KOPT-K1 (cell line): ENCODE measurements around the gene ARVCF.

ENCODE experiments used
- H3K27ac ChIP-seq: fragments of 200-600 bp; sonication (generic); 2 replicates; pipeline ENCODE4 v1.5.1; 2016; ENCODE audit warnings: antibody characterized with exemption, mild to moderate bottlenecking, low read depth, low read length; ENCODE audit not compliant: poor library complexity, severe bottlenecking
- H3K36me3 ChIP-seq: fragments of 200-600 bp; sonication (generic); 2 replicates; pipeline ENCODE4 v1.5.1; 2017; ENCODE audit warnings: antibody characterized with exemption, mild to moderate bottlenecking, low read length, moderate library complexity; ENCODE audit not compliant: insufficient read depth
- H3K9me3 ChIP-seq: fragments of 200-600 bp; sonication (generic); 2 replicates; pipeline ENCODE4 v1.5.1; 2017; ENCODE audit warnings: antibody characterized with exemption, low read length, mild to moderate bottlenecking; ENCODE audit not compliant: insufficient read depth, poor library complexity, severe bottlenecking

Gene ARVCF

GRCh38 chr22:19986011-19986409 is 30.6 kb downstream of the ARVCF start:
- no peaks in the 10 kb centered on the region for H3K36me3 ChIP-seq
- no peaks in the 10 kb centered on the region for H3K9me3 ChIP-seq
- H3K27ac ChIP-seq = no peak overlapping the region

GRCh38 chr22:19984851-19985811 is 31.5 kb downstream of the ARVCF start:
- Histone ChIP-seq H3K9me3 (no peaks in the 10 kb centered on the region), H3K27ac (no peak overlapping the region), H3K36me3 (no peaks in the 10 kb centered on the region)

DNA sequence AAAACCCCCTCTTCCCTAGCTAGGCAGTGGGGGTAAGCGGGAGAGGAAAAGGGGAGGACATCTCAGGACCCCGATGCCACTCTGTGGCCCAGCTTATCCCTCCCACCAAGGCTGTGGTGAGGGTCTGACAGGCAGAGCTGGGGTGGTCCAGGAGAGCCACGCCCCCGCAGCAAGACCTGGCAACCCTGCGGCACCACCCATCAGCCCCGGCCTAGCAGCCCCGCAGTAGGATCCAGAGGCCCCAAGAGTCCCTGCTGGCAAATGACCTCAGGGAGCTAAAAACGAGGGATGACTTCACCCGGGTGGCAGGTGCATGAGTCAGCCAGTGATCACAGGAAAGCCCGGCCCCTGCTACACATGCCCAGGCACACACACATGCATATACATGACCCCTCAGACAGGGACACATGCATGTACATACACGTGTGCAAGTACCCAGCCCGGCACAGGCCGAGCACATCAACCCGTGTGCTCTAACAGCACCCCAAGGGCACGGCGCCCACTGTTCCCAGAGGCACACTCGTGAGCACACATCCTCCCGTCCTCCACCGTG is 32.3 kb downstream of the ARVCF start:
- Histone ChIP-seq H3K27ac (no peak overlapping the region), H3K9me3 (no peaks in the 10 kb centered on the region), H3K36me3 (no peaks in the 10 kb centered on the region)

- Histone ChIP-seq H3K9me3 (no peaks in the 10 kb centered on the region), H3K27ac (no peak overlapping the region), H3K36me3 (no peaks in the 10 kb centered on the region)
Observed at GRCh38 chr22:19983741-19984140, 32.9 kb downstream of the ARVCF start.

DNA sequence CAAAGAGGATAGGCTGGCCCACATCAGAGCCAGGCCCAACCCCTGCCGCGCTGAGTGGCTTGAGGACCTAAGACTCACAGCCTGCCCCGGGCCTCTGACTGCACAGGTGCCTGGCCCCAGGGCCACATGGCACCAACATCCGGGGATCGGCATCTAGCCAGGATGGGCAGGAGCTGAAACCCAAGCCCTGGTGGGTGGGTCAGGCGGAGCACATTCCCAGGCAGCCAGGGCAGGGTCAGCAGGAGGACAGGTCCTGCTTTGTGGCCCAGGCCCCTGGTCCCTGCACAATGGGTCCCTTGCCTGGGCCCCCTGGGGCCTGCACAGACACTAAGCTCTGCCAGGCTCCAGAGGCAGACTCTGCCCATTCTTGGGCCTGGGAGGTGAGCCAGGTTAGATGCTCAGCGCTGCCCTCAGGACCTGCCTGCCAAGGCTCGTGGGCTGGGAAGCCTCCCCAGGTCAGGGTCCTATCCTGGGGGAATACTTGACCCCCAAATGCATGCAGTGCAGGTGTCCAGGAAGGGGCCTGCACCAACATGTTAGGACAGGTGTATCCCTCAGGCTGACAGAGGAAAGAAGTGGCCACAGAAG is 33.5 kb downstream of the ARVCF start:
- Histone ChIP-seq H3K27ac (no peak overlapping the region), H3K9me3 (no peaks in the 10 kb centered on the region), H3K36me3 (no peaks in the 10 kb centered on the region)

- H3K9me3 ChIP-seq = no peaks in the 10 kb centered on the region
- H3K27ac ChIP-seq = no peak overlapping the region
- H3K36me3 ChIP-seq = no peaks in the 10 kb centered on the region
Observed at GRCh38 chr22:19981961-19982920, 34.4 kb downstream of the ARVCF start.

GRCh38 chr22:19981171-19981960 is 35.3 kb downstream of the ARVCF start:
- no peaks in the 10 kb centered on the region for H3K36me3 ChIP-seq

GRCh38 chr22:19980766-19981165 is 35.9 kb downstream of the ARVCF start:
- H3K9me3 ChIP-seq = no peaks in the 10 kb centered on the region
- H3K36me3 ChIP-seq = no peaks in the 10 kb centered on the region
- H3K27ac ChIP-seq = no peak overlapping the region

More at GRCh38 chr22:19981171-19981960, 35.3 kb downstream of the ARVCF start:
- H3K9me3 ChIP-seq = no peaks in the 10 kb centered on the region
- no peak overlapping the region for H3K27ac ChIP-seq

- Histone ChIP-seq H3K36me3 (no peaks in the 10 kb centered on the region), H3K9me3 (no peaks in the 10 kb centered on the region), H3K27ac (no peak overlapping the region)
Observed at GRCh38 chr22:19979712-19980493, 36.7 kb downstream of the ARVCF start.

DNA sequence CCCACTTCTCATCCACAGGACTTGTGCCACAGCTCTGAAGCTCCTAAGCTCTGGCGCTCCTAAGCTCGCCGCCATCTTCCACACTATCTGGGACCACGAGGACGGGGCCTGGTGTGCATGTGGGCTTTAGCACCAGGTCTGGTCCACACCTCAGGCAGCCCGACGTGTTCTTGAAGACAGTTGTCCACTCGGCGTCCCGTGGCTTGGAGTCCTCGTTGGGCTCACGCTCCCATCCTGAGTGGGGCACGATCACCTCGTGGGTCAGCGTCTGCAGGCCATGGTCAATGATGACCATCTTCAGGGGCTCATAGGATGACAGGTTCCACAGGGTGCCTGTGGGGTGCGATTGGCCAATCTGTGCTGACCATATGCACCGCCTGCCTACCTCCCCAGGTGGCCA is 37.9 kb downstream of the ARVCF start:
- no peak overlapping the region for H3K27ac ChIP-seq
- H3K36me3 ChIP-seq = no peaks in the 10 kb centered on the region
- no peaks in the 10 kb centered on the region for H3K9me3 ChIP-seq

DNA sequence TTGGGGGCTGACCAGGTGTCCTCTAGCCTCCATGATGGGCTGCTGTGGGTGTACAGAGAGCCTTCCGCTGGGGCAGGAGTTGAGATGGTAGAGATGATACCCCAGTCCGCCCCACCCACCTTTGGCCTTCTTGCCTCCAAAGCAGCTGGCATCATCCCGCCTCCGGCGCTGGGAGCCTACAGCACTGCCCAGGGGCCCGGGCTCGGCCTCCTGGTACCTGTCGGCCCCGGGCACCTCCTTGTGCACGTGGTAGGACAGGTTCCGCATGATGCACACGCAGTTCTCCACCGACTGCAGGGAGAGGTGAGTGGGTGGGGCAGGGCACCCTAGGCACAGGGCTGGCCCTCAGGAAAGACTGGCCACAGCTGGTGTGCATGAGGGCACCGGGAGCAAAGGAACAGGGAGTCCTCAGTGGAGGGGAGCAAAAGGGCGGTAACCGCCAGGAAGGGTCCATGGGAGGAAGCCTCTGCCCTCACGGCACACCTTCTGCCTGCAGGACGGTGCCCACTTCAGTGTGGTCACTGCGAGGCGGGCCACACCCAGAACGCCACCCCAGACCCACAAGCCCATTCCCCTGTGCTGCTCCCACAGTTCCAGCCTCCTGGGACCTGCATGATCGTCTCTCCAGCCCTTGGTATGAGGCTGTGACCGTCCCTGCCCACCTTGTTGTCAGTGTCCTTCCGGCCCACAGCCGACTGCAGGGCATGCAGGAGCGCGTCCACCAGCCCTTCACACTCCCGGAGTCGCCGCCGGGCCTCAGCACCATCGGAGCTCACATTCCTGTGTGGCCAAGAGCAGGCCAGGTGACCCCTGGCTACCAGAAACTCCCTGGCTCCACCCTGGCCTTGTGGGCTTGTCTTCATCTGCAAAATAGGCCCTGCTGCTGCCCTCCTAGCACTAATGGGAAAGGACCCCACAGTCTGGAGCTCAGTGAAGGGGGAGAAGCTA is 39.1 kb downstream of the ARVCF start:
- no peaks in the 10 kb centered on the region for H3K36me3 ChIP-seq
- no peaks in the 10 kb centered on the region for H3K9me3 ChIP-seq
- H3K27ac ChIP-seq = no peak overlapping the region

GRCh38 chr22:19976671-19977070 is 40.0 kb downstream of the ARVCF start:
- H3K9me3 ChIP-seq = no peaks in the 10 kb centered on the region
- H3K27ac ChIP-seq = no peak overlapping the region
- H3K36me3 ChIP-seq = no peaks in the 10 kb centered on the region

GRCh38 chr22:19975707-19976035 is 41.0 kb downstream of the ARVCF start:
- Histone ChIP-seq H3K36me3 (no peaks in the 10 kb centered on the region), H3K27ac (peak overlapping the region; percentile 15), H3K9me3 (no peaks in the 10 kb centered on the region)
